Measurements from ENCODE around the gene STK17B. TPM values are rescaled to one million over a fixed set of nuclear protein-coding genes. Genes with fewer than 3 reads are reported as not detected.

The STK17B gene
- polyA plus RNA-seq, 1 experiment, result 6.1 TPM

DNA sequence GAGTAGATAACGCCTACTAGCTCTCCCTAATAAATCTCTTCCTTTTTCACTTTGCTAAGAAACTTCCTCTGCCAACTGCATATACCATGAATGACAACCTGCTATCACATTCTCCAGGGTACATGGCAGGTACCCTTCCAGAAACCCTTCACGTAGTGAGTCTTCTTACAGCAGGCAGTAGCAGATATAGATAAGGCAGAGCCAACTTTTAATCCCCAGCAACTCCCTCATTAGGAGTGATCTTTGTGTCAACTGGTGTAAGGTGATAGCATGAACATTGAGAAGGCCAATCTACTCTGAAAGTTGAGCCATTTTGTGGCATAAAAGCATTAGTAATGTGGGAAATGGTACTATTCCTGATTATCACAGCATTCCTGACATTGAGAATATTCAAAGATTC, 5.7 kb upstream of the STK17B start:
- POLR2A ChIA-PET, result no interaction called here
- TF ChIP-seq, protein P1, sequence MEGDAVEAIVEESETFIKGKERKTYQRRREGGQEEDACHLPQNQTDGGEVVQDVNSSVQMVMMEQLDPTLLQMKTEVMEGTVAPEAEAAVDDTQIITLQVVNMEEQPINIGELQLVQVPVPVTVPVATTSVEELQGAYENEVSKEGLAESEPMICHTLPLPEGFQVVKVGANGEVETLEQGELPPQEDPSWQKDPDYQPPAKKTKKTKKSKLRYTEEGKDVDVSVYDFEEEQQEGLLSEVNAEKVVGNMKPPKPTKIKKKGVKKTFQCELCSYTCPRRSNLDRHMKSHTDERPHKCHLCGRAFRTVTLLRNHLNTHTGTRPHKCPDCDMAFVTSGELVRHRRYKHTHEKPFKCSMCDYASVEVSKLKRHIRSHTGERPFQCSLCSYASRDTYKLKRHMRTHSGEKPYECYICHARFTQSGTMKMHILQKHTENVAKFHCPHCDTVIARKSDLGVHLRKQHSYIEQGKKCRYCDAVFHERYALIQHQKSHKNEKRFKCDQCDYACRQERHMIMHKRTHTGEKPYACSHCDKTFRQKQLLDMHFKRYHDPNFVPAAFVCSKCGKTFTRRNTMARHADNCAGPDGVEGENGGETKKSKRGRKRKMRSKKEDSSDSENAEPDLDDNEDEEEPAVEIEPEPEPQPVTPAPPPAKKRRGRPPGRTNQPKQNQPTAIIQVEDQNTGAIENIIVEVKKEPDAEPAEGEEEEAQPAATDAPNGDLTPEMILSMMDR (IDR thresholded peaks at IDR 0.05; ENCODE audit: insufficient read depth, low read depth, low read length), result no peak
- Histone ChIP-seq H3K4me3 (ENCODE audit: low read depth, low read length) (no peak overlapping the region), H3K27me3 (ENCODE audit: control insufficient read depth, insufficient read depth, low read length) (no peaks in the 10 kb centered on the region), H3K36me3 (ENCODE audit: control insufficient read depth, insufficient read depth, low read length) (no peaks in the 10 kb centered on the region)
- DNase-seq (ENCODE audit: low read depth), result no peak
- CTCF ChIA-PET, result interaction anchor here (1.1 to 2.4 kb wide), 2 partner anchors 13 to 160 kb away, joined by 3 to 8 read pairs; no protein-coding TSS in a partner anchor

DNA sequence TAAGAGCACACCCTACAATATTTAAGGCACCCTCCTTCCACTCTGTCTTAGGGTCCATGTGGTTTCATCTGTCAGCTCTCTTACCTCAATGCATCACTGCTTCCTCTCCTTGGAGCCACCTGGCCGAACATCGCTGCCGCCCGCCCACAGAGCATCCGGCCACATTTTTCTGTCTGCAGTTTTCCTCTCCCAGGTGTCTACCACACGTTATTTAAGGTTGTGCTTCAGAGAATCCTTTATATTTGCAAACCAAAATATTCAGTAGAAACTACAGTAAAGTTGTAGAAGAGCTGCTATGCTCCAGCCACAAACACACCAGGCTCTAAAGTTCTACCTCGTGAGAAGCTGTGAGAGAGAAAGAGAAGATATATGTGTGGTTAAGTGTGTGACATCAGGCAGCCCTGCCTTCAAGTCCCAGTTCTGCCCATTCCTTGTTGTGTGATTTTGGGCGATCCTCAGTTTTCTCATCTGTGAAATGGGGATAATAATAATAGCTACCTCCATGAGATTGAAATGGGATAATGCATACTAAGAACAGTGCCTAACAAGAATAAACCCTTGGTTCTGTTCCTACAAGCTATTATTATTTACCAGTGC, 4.9 kb upstream of the STK17B start:
- H3K36me3 ChIP-seq (ENCODE audit: control insufficient read depth, insufficient read depth, low read length), result no peaks in the 10 kb centered on the region
- TF ChIP-seq, protein P1 (IDR thresholded peaks at IDR 0.05; ENCODE audit: insufficient read depth, low read depth, low read length), result no peak
- POLR2A ChIA-PET, result no interaction called here
- CTCF ChIA-PET, result interaction anchor here (1.1 to 2.4 kb wide), 2 partner anchors 14 to 161 kb away, joined by 3 to 8 read pairs; no protein-coding TSS in a partner anchor
- H3K27me3 ChIP-seq (ENCODE audit: control insufficient read depth, insufficient read depth, low read length), result no peaks in the 10 kb centered on the region
- H3K4me3 ChIP-seq (ENCODE audit: low read depth, low read length), result no peak overlapping the region
- no peak for DNase-seq (ENCODE audit: low read depth)

DNA sequence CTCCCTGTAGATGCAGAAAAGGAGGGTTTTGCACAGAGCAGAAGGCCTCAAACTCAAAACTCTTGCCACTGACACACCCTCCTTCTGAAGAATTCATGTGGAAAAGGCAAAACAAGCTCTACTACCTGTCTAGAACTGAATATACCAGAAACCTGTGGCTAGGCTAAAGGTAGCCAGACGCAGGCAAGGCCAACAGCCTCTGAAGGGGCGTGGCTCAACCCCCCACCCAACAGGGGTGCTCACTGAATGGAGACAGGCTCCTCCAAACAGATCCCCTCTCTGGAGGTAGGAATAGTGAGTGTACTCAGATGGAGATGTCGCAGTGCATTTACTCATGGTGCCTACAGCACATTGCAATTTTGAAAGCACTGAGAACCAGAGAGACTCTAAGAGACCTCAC, 3.0 kb upstream of the STK17B start:
- DNase-seq (ENCODE audit: low read depth), result no peak
- CTCF ChIA-PET, result interaction anchor here (1.0 kb wide), 1 partner anchor 9 kb away, joined by 3 read pairs; no protein-coding TSS in a partner anchor
- no peaks in the 10 kb centered on the region for H3K36me3 ChIP-seq (ENCODE audit: control insufficient read depth, insufficient read depth, low read length)
- H3K4me3 ChIP-seq (ENCODE audit: low read depth, low read length), result no peak overlapping the region
- H3K27me3 ChIP-seq (ENCODE audit: control insufficient read depth, insufficient read depth, low read length), result no peaks in the 10 kb centered on the region
- TF ChIP-seq, protein P1 (IDR thresholded peaks at IDR 0.05; ENCODE audit: insufficient read depth, low read depth, low read length), result no peak
- POLR2A ChIA-PET, result no interaction called here

DNA sequence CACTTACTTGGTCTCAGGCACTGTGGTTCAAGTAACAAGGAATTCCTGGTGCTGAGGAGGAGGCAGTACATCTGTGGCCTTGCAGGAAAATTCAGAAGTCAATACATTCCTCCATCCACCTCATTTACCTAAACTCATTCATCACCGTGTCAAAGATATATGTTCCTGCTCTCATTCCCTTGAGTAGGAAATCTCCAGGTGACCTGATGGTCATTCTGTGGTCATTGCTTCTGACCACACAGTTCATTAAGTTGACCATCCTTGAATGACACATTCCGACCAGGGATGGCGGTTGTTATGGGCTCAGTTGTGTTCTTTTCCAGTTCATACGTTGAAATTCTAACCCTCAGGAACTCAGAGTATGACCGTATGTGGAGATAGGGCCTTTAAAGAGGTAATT, 2.1 kb upstream of the STK17B start:
- POLR2A ChIA-PET, result no interaction called here
- no peaks in the 10 kb centered on the region for H3K27me3 ChIP-seq (ENCODE audit: control insufficient read depth, insufficient read depth, low read length)
- no peaks in the 10 kb centered on the region for H3K36me3 ChIP-seq (ENCODE audit: control insufficient read depth, insufficient read depth, low read length)
- no peak for DNase-seq (ENCODE audit: low read depth)
- CTCF ChIA-PET, result interaction anchor here (0.8 kb wide), 1 partner anchor 105 kb away, joined by 4 read pairs; no protein-coding TSS in a partner anchor
- no peak overlapping the region for H3K4me3 ChIP-seq (ENCODE audit: low read depth, low read length)
- TF ChIP-seq, protein P1 (IDR thresholded peaks at IDR 0.05; ENCODE audit: insufficient read depth, low read depth, low read length), result no peak

DNA sequence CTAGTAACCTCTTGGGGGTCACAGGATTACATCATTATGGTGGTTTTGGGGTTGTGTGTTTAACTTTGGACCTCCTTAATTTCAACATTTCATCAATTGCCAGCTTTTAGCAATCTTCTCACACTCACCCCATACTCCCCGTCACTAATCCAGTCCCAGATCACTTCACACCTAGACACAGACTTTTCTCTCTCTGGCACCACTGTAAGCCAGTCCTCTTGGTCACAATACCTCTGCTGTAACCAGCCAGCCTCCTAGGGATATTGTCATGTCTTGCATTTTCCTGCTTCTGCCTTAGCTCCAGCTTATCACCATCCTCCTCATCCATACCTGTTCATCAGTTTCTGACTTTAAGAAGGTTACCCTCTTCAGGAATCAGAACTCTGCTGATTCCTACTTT, 1.6 kb upstream of the STK17B start:
- Histone ChIP-seq H3K4me3 (ENCODE audit: low read depth, low read length) (no peak overlapping the region), H3K27me3 (ENCODE audit: control insufficient read depth, insufficient read depth, low read length) (no peaks in the 10 kb centered on the region), H3K36me3 (ENCODE audit: control insufficient read depth, insufficient read depth, low read length) (no peaks in the 10 kb centered on the region)
- ChIA-PET CTCF (interaction anchor here (0.8 kb wide), 1 partner anchor 106 kb away, joined by 4 read pairs; no protein-coding TSS in a partner anchor), POLR2A (no interaction called here)
- no peak for DNase-seq (ENCODE audit: low read depth)
- TF ChIP-seq, protein P1 (IDR thresholded peaks at IDR 0.05; ENCODE audit: insufficient read depth, low read depth, low read length), result no peak
